GM12873 (cell line): ENCODE measurements around the gene NEXN.

ENCODE experiments used
- CTCF ChIP-seq: IDR thresholded peaks from 2 replicates; pipeline ENCODE4 v1.5.1; 2012; ENCODE audit warnings: low read depth, mild to moderate bottlenecking, moderate library complexity, low read length, control low read depth; ENCODE audit not compliant: insufficient read depth; ENCODE audit errors: missing control alignments

NEXN gene

GRCh38 chr1:77882411-77882810 lies 6.0 kb upstream of the NEXN start:
- no peak for TF ChIP-seq CTCF

- TF ChIP-seq CTCF, result no peak
Observed at GRCh38 chr1:77888781-77889642, 588 bp downstream of the NEXN start.

GRCh38 chr1:77889671-77890070 lies 1.2 kb downstream of the NEXN start:
- TF ChIP-seq CTCF, result no peak

- no peak for TF ChIP-seq CTCF
Observed at GRCh38 chr1:77891200-77891599, 2.8 kb downstream of the NEXN start.

- no peak for TF ChIP-seq CTCF
Observed at GRCh38 chr1:77899647-77900320, 11.4 kb downstream of the NEXN start.

GRCh38 chr1:77900687-77901293 lies 12.4 kb downstream of the NEXN start:
- peak; percentile 65 for TF ChIP-seq CTCF

GRCh38 chr1:77905603-77906002 lies 17.2 kb downstream of the NEXN start:
- no peak for TF ChIP-seq CTCF
